Measurements from ENCODE around the gene CIAPIN1. TPM values are rescaled to one million over a fixed set of nuclear protein-coding genes. Genes with fewer than 3 reads are reported as not detected.

Gene CIAPIN1
- total RNA-seq, 1 experiment from 2014 or later, result 68.5 TPM

GRCh38 chr16:57470711-57471110, 23.5 kb upstream of the CIAPIN1 start:
- TF ChIP-seq CBX3 (IDR thresholded peaks at IDR 0.05; ENCODE audit: low read depth), result no peak
- TF ChIP-seq, protein P1, sequence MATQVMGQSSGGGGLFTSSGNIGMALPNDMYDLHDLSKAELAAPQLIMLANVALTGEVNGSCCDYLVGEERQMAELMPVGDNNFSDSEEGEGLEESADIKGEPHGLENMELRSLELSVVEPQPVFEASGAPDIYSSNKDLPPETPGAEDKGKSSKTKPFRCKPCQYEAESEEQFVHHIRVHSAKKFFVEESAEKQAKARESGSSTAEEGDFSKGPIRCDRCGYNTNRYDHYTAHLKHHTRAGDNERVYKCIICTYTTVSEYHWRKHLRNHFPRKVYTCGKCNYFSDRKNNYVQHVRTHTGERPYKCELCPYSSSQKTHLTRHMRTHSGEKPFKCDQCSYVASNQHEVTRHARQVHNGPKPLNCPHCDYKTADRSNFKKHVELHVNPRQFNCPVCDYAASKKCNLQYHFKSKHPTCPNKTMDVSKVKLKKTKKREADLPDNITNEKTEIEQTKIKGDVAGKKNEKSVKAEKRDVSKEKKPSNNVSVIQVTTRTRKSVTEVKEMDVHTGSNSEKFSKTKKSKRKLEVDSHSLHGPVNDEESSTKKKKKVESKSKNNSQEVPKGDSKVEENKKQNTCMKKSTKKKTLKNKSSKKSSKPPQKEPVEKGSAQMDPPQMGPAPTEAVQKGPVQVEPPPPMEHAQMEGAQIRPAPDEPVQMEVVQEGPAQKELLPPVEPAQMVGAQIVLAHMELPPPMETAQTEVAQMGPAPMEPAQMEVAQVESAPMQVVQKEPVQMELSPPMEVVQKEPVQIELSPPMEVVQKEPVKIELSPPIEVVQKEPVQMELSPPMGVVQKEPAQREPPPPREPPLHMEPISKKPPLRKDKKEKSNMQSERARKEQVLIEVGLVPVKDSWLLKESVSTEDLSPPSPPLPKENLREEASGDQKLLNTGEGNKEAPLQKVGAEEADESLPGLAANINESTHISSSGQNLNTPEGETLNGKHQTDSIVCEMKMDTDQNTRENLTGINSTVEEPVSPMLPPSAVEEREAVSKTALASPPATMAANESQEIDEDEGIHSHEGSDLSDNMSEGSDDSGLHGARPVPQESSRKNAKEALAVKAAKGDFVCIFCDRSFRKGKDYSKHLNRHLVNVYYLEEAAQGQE (IDR thresholded peaks at IDR 0.05; ENCODE audit: low read depth), result no peak
- TF ChIP-seq JUND (IDR thresholded peaks at IDR 0.05), result no peak
- TF ChIP-seq CTCF (IDR thresholded peaks at IDR 0.05 in 2 of 3, conservative IDR thresholded peaks at IDR 0.05 in 1 of 3; ENCODE audit: borderline replicate concordance in 1 of 3, insufficient read depth in 1 of 3, low read depth in 2 of 3, low read length in 2 of 3), result no peak
- TF ChIP-seq SRF (IDR thresholded peaks at IDR 0.05; ENCODE audit: low read depth), result no peak
- no peak for TF ChIP-seq YY1 (IDR thresholded peaks at IDR 0.05; ENCODE audit: extremely low read depth, insufficient replicate concordance, low read depth, low read length)
- no peak for TF ChIP-seq MAX (IDR thresholded peaks at IDR 0.05)
- TF ChIP-seq POLR2AphosphoS5 (IDR thresholded peaks at IDR 0.05; ENCODE audit: low read depth, low read length), result no peak
- TF ChIP-seq POLR2A (IDR thresholded peaks at IDR 0.05; ENCODE audit: borderline replicate concordance, extremely low read depth, insufficient read depth, insufficient read length), result no peak
- no peak for TF ChIP-seq SP1 (IDR thresholded peaks at IDR 0.05; ENCODE audit: low read depth)
- TF ChIP-seq ZBTB33 (IDR thresholded peaks at IDR 0.05; ENCODE audit: extremely low read depth, insufficient replicate concordance, low read length), result no peak
- TF ChIP-seq ZNF274 (IDR thresholded peaks at IDR 0.05; ENCODE audit: low read depth, low read length), result no peak
- no peak for TF ChIP-seq EZH2 (IDR thresholded peaks at IDR 0.05)
- TF ChIP-seq EZH2phosphoT487 (IDR thresholded peaks at IDR 0.05; ENCODE audit: borderline replicate concordance), result no peak
- no peak for TF ChIP-seq SIN3A (IDR thresholded peaks at IDR 0.05; ENCODE audit: low read depth)
- no peak for TF ChIP-seq ELF1 (IDR thresholded peaks at IDR 0.05; ENCODE audit: borderline replicate concordance, low read depth)
- no peak for TF ChIP-seq RAD21 (IDR thresholded peaks at IDR 0.05; ENCODE audit: low read depth)
- TF ChIP-seq TCF7L2 (IDR thresholded peaks at IDR 0.05; ENCODE audit: borderline replicate concordance, extremely low read depth, insufficient read depth, insufficient read length), result no peak
- no peak for TF ChIP-seq CEBPB (IDR thresholded peaks at IDR 0.05; ENCODE audit: low read depth)
- TF ChIP-seq ATF3 (IDR thresholded peaks at IDR 0.05), result no peak
- Histone ChIP-seq H3K9me3 (ENCODE audit: control insufficient read depth in 1 of 2, insufficient read depth in 1 of 2, low read depth in 1 of 2, low read length in 2 of 2) (no peaks in the 10 kb centered on the region), H3K27me3 (ENCODE audit: insufficient read depth, low read length) (no peaks in the 10 kb centered on the region), H3K9me2 (ENCODE audit: insufficient read depth) (no peaks in the 10 kb centered on the region), H3K36me3 (ENCODE audit: control insufficient read depth in 1 of 2, insufficient read depth in 2 of 2, low read length in 2 of 2) (peaks cover 47 to 62% of the 10 kb centered on the region in 2 experiments; a peak in 3 of 4 replicates), H3K4me1 (ENCODE audit: control insufficient read depth in 1 of 2, insufficient read depth in 2 of 2, low read length in 2 of 2) (peaks cover 0 to 2% of the 10 kb centered on the region in 2 experiments; a peak in 2 of 4 replicates), H3K9ac (ENCODE audit: low read length) (no peak overlapping the region), H3K4me2 (ENCODE audit: low read length) (no peak overlapping the region), H3K4me3 (replicated peaks in 1 of 2; ENCODE audit: low read depth in 1 of 2, low read length in 2 of 2) (no peak overlapping the region), H2AFZ (ENCODE audit: low read depth, low read length, poor library complexity, severe bottlenecking) (no peak overlapping the region), H4K20me1 (ENCODE audit: insufficient read depth) (no peaks in the 10 kb centered on the region), H3K27ac (ENCODE audit: low read depth, low read length) (no peak overlapping the region), H3K79me2 (ENCODE audit: insufficient read depth, low read length) (peaks cover 8% of the 10 kb centered on the region; the same call in 1 of the 2 replicates)
- DNase-seq (ENCODE audit: low read depth, low spot score) (no peak), ATAC-seq (no peak)
- no TSS peak for BruUV-seq (replicated peaks)
- ChIA-PET POLR2A (interaction anchor here (0.6 kb wide), 1 partner anchor 25 kb away, joined by 4 read pairs; no protein-coding TSS in a partner anchor), RAD21 (ENCODE audit: low non-redundant PET in 1 of 2, low total read pairs in 2 of 2, uncharacterized antibody in 2 of 2, unreplicated experiment in 2 of 2) (no interaction called here), CTCF (no interaction called here)
- intact Hi-C loops (cut with micrococcal nuclease), result no loop called here
